H9 (cell line): Measurements from ENCODE around the gene IFRD2. TPM values are rescaled to one million over a fixed set of nuclear protein-coding genes. Genes with fewer than 3 reads are reported as not detected.

Experiments
- DNase-seq: peaks from one replicate; pipeline ENCODE4 v3.0.0-alpha.2; 2017
- H2AFZ ChIP-seq: one replicate; pipeline ENCODE4 v1.6.1; 2013; ENCODE audit warnings: mild to moderate bottlenecking, low read length, control low read depth, moderate library complexity
- H2AK5ac ChIP-seq: 2 replicates; pipeline ENCODE4 v1.6.1; 2013; ENCODE audit warnings: low read length, control low read depth, mixed read lengths; ENCODE audit not compliant: insufficient read length
- H2BK120ac ChIP-seq: one replicate; pipeline ENCODE4 v1.6.1; 2013; ENCODE audit warnings: low read depth, mild to moderate bottlenecking, low read length, control low read depth, inconsistent platforms; ENCODE audit not compliant: poor library complexity, severe bottlenecking
- H2BK12ac ChIP-seq: 2 replicates; pipeline ENCODE4 v1.6.1; 2013; ENCODE audit warnings: low read length, control low read depth, mixed read lengths, low read depth; ENCODE audit not compliant: insufficient read length
- H2BK15ac ChIP-seq: 2 replicates; pipeline ENCODE4 v1.6.1; 2013; ENCODE audit warnings: low read depth, low read length, control low read depth
- H2BK20ac ChIP-seq: one replicate; pipeline ENCODE4 v1.6.1; 2013; ENCODE audit warnings: low read depth, mild to moderate bottlenecking, low read length, control low read depth, inconsistent platforms; ENCODE audit not compliant: poor library complexity, severe bottlenecking
- H2BK5ac ChIP-seq: 2 replicates; pipeline ENCODE4 v1.6.1; 2013; ENCODE audit warnings: low read length, control low read depth, mixed read lengths; ENCODE audit not compliant: insufficient read length
- H3K14ac ChIP-seq: 2 replicates; pipeline ENCODE4 v1.6.1; 2013; ENCODE audit warnings: low read length, control low read depth; ENCODE audit not compliant: insufficient read depth
- H3K18ac ChIP-seq: 2 replicates; pipeline ENCODE4 v1.6.1; 2013; ENCODE audit warnings: low read depth, mild to moderate bottlenecking, mixed read lengths, low read length, control low read depth; ENCODE audit not compliant: insufficient read length
- H3K23ac ChIP-seq: 2 replicates; pipeline ENCODE4 v1.6.1; 2013; ENCODE audit warnings: low read length, control low read depth, mixed read lengths, low read depth; ENCODE audit not compliant: insufficient read length
- H3K23me2 ChIP-seq: 2 replicates; pipeline ENCODE4 v1.6.1; 2013; ENCODE audit warnings: low read depth, mild to moderate bottlenecking, mixed read lengths, low read length, control low read depth; ENCODE audit not compliant: insufficient read length, poor library complexity, severe bottlenecking
- H3K27ac ChIP-seq: 2 replicates; pipeline ENCODE4 v1.5.1; 2013; ENCODE audit warnings: low read length, control low read depth, mixed read lengths, low read depth; ENCODE audit not compliant: insufficient read length
- H3K27me3 ChIP-seq: 2 replicates; pipeline ENCODE4 v1.6.1; 2013; ENCODE audit warnings: low read length, control low read depth, inconsistent platforms; ENCODE audit not compliant: insufficient read depth
- H3K4ac ChIP-seq: 2 replicates; pipeline ENCODE4 v1.6.1; 2013; ENCODE audit warnings: low read depth, mild to moderate bottlenecking, control low read depth, inconsistent platforms, low read length, moderate library complexity
- H3K4me1 ChIP-seq: 2 replicates; pipeline ENCODE4 v1.6.1; 2013; ENCODE audit warnings: low read length, control low read depth, inconsistent platforms; ENCODE audit not compliant: insufficient read depth
- H3K4me2 ChIP-seq: 2 replicates; pipeline ENCODE4 v1.6.1; 2013; ENCODE audit warnings: low read length, control low read depth, mixed read lengths; ENCODE audit not compliant: insufficient read length, insufficient read depth
- H3K56ac ChIP-seq: 2 replicates; pipeline ENCODE4 v1.6.1; 2013; ENCODE audit warnings: low read depth, mild to moderate bottlenecking, mixed read lengths, low read length, control low read depth; ENCODE audit not compliant: insufficient read length
- H3K79me1 ChIP-seq: 2 replicates; pipeline ENCODE4 v1.6.1; 2013; ENCODE audit warnings: low read depth, mild to moderate bottlenecking, moderate library complexity, low read length, control low read depth, inconsistent platforms; ENCODE audit not compliant: insufficient read depth, poor library complexity, severe bottlenecking
- H3K79me2 ChIP-seq: 2 replicates; pipeline ENCODE4 v1.6.1; 2013; ENCODE audit warnings: low read length, control low read depth, inconsistent platforms; ENCODE audit not compliant: insufficient read depth
- H3K9ac ChIP-seq: 2 replicates; pipeline ENCODE4 v1.6.1; 2013; ENCODE audit warnings: low read length, control low read depth, mixed read lengths; ENCODE audit not compliant: insufficient read length; ENCODE audit errors: extremely low read depth
- H3K9me3 ChIP-seq: one replicate; pipeline ENCODE4 v1.6.1; 2013; ENCODE audit warnings: low read depth, low read length, inconsistent platforms; ENCODE audit not compliant: control insufficient read depth
- H3T11ph ChIP-seq: one replicate; pipeline ENCODE4 v1.6.1; 2013; ENCODE audit warnings: mild to moderate bottlenecking, low read length, control low read depth, inconsistent platforms
- H4K20me1 ChIP-seq: one replicate; pipeline ENCODE4 v1.6.1; 2013; ENCODE audit not compliant: control insufficient read depth, insufficient read length, insufficient read depth
- H4K5ac ChIP-seq: 2 replicates; pipeline ENCODE4 v1.6.1; 2013; ENCODE audit warnings: low read depth, mild to moderate bottlenecking, mixed read lengths, low read length, control low read depth; ENCODE audit not compliant: insufficient read length
- H4K8ac ChIP-seq: replicated peaks from 2 replicates; pipeline ENCODE4 v1.6.1; 2013; ENCODE audit warnings: low read length, control low read depth, mixed read lengths, low read depth; ENCODE audit not compliant: insufficient read length
- H4K91ac ChIP-seq: 2 replicates; pipeline ENCODE4 v1.6.1; 2013; ENCODE audit warnings: low read depth, mild to moderate bottlenecking, moderate library complexity, mixed read lengths, low read length, control low read depth; ENCODE audit not compliant: insufficient read length
- H3K27ac Mint-ChIP-seq, 3 experiments: 2 replicates in 2 of 3; 3 replicates in 1 of 3; pipeline ENCODE4 v1.8.0; 2020 to 2021; ENCODE audit warnings: mixed read lengths in 3 of 3, mild to moderate bottlenecking in 1 of 3, moderate library complexity in 1 of 3
- H3K27me3 Mint-ChIP-seq: 2 replicates; pipeline ENCODE4 v1.8.0; 2021; ENCODE audit warnings: low read depth, mild to moderate bottlenecking, moderate library complexity, mixed read lengths
- H3K36me3 Mint-ChIP-seq, 3 experiments: 2 replicates in 2 of 3; 3 replicates in 1 of 3; pipeline ENCODE4 v1.8.0; 2020 to 2021; ENCODE audit warnings: low read depth in 3 of 3, mixed read lengths in 3 of 3; ENCODE audit not compliant: insufficient read depth in 1 of 3
- H3K4me1 Mint-ChIP-seq, 2 experiments: 2 replicates each; pipeline ENCODE4 v1.8.0; 2020; ENCODE audit warnings: mixed read lengths in 2 of 2
- H3K4me3 Mint-ChIP-seq, 2 experiments: 2 replicates in 1 of 2; 3 replicates in 1 of 2; pipeline ENCODE4 v1.8.0; 2020 to 2021; ENCODE audit warnings: mild to moderate bottlenecking in 2 of 2, mixed read lengths in 2 of 2, moderate library complexity in 1 of 2
- H3K9me3 Mint-ChIP-seq, 2 experiments: 2 replicates in 1 of 2; 3 replicates in 1 of 2; pipeline ENCODE4 v1.8.0; 2020; ENCODE audit warnings: mild to moderate bottlenecking in 2 of 2, mixed read lengths in 2 of 2, moderate library complexity in 1 of 2
- WGBS: extraction: QIAGEN DNeasy Blood & Tissue Kit; methylation state at CpG from one replicate; pipeline ENCODE4 v1.1.7; 2013; ENCODE audit warnings: missing lambda C conversion rate, low lambda C conversion rate, mixed read lengths; ENCODE audit not compliant: insufficient read length; ENCODE audit errors: extremely low coverage; 5-methylcytosine and 5-hydroxymethylcytosine counted together
- total RNA-seq: library from RNA; stranded (reverse); gene quantifications from 2 replicates; pipeline ENCODE4 v1.2.1, GENCODE V29; 2021
- TF ChIP-seq, protein P1 (sequence below): fragments of 200-600 bp; sonication (generic); conservative IDR thresholded peaks from 3 replicates; pipeline ENCODE4 v1.8.0; 2021; ENCODE audit warnings: antibody characterized with exemption, mild to moderate bottlenecking

IFRD2 gene
- total RNA-seq, 1 experiment from 2014 or later: 109 TPM

DNA sequence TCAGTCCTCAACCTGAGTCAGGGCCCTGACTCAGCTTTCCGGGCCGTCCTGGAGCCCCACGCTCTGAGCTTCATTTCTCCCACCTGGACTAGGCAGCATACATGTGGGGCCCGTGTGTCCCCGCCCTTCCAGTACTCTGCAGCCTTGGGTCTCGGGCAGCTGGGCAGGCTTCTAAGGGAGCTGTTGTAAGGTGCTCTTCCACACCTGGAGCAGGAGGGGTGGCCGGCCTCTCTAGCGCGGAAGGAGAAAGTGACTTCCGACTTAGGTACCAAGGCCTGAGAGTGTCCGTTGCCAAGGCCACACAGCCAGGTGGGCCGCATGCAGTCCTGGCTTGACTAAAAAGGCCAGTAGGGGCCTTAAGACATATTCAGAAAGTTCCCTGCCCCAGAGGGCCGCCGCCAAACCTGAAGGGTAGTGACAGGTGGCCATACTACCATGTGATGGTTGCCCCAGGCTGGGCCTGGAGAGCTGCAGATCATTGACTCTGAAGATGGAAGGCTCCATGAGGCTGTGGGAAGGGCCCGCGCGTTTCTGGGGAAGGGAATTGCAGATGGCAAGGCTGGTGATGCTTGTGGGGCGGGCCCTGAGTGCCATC lies 32.7 kb downstream of the IFRD2 start:
- H3K4me1 Mint-ChIP-seq: peaks cover 24 to 49% of the 10 kb centered on the region in 2 experiments
- H3K27ac ChIP-seq: no peak overlapping the region
- no peak overlapping the region for H3K4ac ChIP-seq

More for the DNA sequence above, 32.7 kb downstream of the IFRD2 start:
- no peak overlapping the region for H4K5ac ChIP-seq
- peaks cover 3% of the 10 kb centered on the region; the same call in 1 of the 2 replicates for H3K4me1 ChIP-seq
- H4K8ac ChIP-seq: no peak overlapping the region
- H4K20me1 ChIP-seq: peaks cover 2% of the 10 kb centered on the region
- H3K18ac ChIP-seq: no peak overlapping the region
- H2AFZ ChIP-seq: no peak overlapping the region
- no peak overlapping the region for H3T11ph ChIP-seq
- H3K79me1 ChIP-seq: no peaks in the 10 kb centered on the region
- no peaks in the 10 kb centered on the region for H3K79me2 ChIP-seq
- H2BK120ac ChIP-seq: no peak overlapping the region
- no peak overlapping the region for H2BK15ac ChIP-seq
- no peaks in the 10 kb centered on the region for H3K23me2 ChIP-seq
- H3K14ac ChIP-seq: no peak overlapping the region
- TF ChIP-seq, protein P1, sequence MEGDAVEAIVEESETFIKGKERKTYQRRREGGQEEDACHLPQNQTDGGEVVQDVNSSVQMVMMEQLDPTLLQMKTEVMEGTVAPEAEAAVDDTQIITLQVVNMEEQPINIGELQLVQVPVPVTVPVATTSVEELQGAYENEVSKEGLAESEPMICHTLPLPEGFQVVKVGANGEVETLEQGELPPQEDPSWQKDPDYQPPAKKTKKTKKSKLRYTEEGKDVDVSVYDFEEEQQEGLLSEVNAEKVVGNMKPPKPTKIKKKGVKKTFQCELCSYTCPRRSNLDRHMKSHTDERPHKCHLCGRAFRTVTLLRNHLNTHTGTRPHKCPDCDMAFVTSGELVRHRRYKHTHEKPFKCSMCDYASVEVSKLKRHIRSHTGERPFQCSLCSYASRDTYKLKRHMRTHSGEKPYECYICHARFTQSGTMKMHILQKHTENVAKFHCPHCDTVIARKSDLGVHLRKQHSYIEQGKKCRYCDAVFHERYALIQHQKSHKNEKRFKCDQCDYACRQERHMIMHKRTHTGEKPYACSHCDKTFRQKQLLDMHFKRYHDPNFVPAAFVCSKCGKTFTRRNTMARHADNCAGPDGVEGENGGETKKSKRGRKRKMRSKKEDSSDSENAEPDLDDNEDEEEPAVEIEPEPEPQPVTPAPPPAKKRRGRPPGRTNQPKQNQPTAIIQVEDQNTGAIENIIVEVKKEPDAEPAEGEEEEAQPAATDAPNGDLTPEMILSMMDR: no peak
- Mint-ChIP-seq H3K27ac (peak overlapping the region; percentile 73 to 82 (median 74); a peak in 4 of 7 replicates), H3K9me3 (no peaks in the 10 kb centered on the region), H3K4me3 (peak overlapping the region in 1 of 2 experiments; percentile 74; a peak in 3 of 5 replicates), H3K27me3 (peaks cover 1% of the 10 kb centered on the region; the same call in 1 of the 2 replicates), H3K36me3 (peaks cover 14 to 36% (median 29%) of the 10 kb centered on the region in 3 experiments; a peak in 6 of 7 replicates)
- no peak overlapping the region for H2BK12ac ChIP-seq
- DNase-seq: no peak
- H3K9me3 ChIP-seq: no peaks in the 10 kb centered on the region
- no peak overlapping the region for H2BK20ac ChIP-seq
- H3K56ac ChIP-seq: no peak overlapping the region
- H3K27me3 ChIP-seq: no peaks in the 10 kb centered on the region
- no peak overlapping the region for H2BK5ac ChIP-seq
- no peak overlapping the region for H4K91ac ChIP-seq
- no peak overlapping the region for H2AK5ac ChIP-seq
- WGBS: no CpG with 5 or more reads among the region's 18 CpGs
- H3K4me2 ChIP-seq: no peak overlapping the region
- no peak overlapping the region for H3K9ac ChIP-seq
- no peak overlapping the region for H3K23ac ChIP-seq
